SH-SY5Y (cell line): ENCODE measurements around the gene AGRN.

ENCODE experiments used
- GATA2 ChIP-seq: IDR thresholded peaks from 2 replicates; pipeline ENCODE4 v1.6.1; 2011; ENCODE audit warnings: mild to moderate bottlenecking, low read depth, low read length
- GATA3 ChIP-seq: IDR thresholded peaks from 2 replicates; pipeline ENCODE4 v1.6.1; 2011; ENCODE audit warnings: low read depth, mild to moderate bottlenecking, low read length, moderate library complexity

GRCh38 chr1:1086911-1087341, 67.0 kb downstream of the AGRN start:
- no peak for TF ChIP-seq GATA3
- no peak for TF ChIP-seq GATA2
